Measurements from ENCODE around the gene CCDC190. TPM values are rescaled to one million over a fixed set of nuclear protein-coding genes. Genes with fewer than 3 reads are reported as not detected.

CCDC190 gene
- total RNA-seq, 1 experiment from 2014 or later, result not detected

DNA sequence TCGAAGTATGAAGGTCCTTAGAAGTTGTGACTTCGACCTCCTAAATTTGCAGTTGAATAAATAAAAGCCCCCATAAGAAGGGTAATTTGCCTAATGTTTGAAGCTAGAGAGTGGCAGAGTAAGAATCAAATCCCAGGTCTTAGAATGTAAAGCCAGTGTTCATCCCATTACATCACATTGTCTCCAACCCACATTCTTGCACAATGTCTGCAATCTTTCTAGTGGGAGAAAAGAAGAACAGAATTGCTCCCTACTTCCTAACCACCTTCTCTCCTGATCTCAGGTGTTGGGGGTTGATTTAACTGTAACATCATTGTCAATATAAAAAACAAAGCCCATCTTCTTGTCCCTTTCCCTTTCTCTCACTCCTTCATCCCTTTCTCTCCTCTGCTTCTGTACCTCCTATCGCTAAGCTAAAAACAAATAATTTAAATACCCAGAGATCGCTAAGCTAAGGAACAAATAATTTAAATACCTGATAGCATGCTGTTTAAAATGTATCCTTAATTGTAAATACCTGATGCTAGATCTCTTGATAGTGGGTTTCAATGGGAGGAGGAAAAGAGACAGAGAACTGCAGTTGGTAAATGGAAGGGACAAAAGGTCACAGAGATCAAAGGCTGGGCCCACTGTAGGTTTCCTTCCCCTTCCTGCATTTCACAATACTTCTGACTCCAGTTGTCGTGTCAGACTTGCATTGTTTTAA lies 32.1 kb upstream of the CCDC190 start:
- H3K27me3 ChIP-seq (ENCODE audit: insufficient read depth, low read length), result no peaks in the 10 kb centered on the region; the same call in 1 of the 2 replicates
- CTCF ChIA-PET, result interaction anchor here (1.2 kb wide), 1 partner anchor 282 kb away, joined by 3 read pairs; no protein-coding TSS in a partner anchor

DNA sequence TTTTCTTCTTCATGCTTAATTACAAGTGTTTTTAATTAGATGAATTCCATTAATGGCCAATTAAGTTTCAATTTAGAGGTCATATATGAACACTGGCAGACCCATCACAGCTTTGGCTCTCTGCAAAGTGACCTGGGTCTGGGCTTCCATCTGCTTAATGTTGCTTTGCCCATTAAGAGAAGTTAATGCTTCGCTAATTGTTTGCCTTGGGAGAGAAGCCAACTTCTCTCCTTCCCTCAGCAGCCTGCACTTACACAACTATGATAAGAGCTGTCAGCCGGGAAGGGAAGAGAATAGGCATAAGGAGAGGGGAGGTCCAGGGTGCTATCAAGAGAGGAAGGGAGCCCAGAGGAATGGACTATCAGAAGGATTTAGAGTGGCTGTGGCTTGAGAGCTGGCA lies 29.0 kb upstream of the CCDC190 start:
- intact Hi-C loops (cut with micrococcal nuclease), result no loop called here
- RAD21 ChIA-PET (ENCODE audit: low non-redundant PET in 1 of 2, low total read pairs in 2 of 2, uncharacterized antibody in 2 of 2, unreplicated experiment in 2 of 2), result no interaction called here

More for the DNA sequence above, 32.1 kb upstream of the CCDC190 start:
- no peak overlapping the region for H2AFZ ChIP-seq (ENCODE audit: low read depth, low read length, poor library complexity, severe bottlenecking)
- no peak overlapping the region for H3K4me3 ChIP-seq (replicated peaks in 1 of 2; ENCODE audit: low read depth in 1 of 2, low read length in 2 of 2)
- H3K36me3 ChIP-seq (ENCODE audit: control insufficient read depth in 1 of 2, insufficient read depth in 2 of 2, low read length in 2 of 2), result no peaks in the 10 kb centered on the region
- no peak overlapping the region for H3K9ac ChIP-seq (ENCODE audit: low read length)
- ChIA-PET POLR2A (no interaction called here), RAD21 (ENCODE audit: low non-redundant PET in 1 of 2, low total read pairs in 2 of 2, uncharacterized antibody in 2 of 2, unreplicated experiment in 2 of 2) (no interaction called here)
- H3K27ac ChIP-seq (ENCODE audit: low read depth, low read length), result no peak overlapping the region
- H3K4me1 ChIP-seq (ENCODE audit: control insufficient read depth in 1 of 2, insufficient read depth in 2 of 2, low read length in 2 of 2), result no peaks in the 10 kb centered on the region
- H3K4me2 ChIP-seq (ENCODE audit: low read length), result no peak overlapping the region
- ATAC-seq (no peak), DNase-seq (ENCODE audit: low read depth, low spot score) (no peak)
- intact Hi-C loops (cut with micrococcal nuclease), result no loop called here
- no peaks in the 10 kb centered on the region for H4K20me1 ChIP-seq (ENCODE audit: insufficient read depth)
- H3K9me3 ChIP-seq (ENCODE audit: control insufficient read depth in 1 of 2, insufficient read depth in 1 of 2, low read depth in 1 of 2, low read length in 2 of 2), result no peaks in the 10 kb centered on the region
- no peak for TF ChIP-seq CBX3 (IDR thresholded peaks at IDR 0.05; ENCODE audit: low read depth)
- TF ChIP-seq TCF7L2 (IDR thresholded peaks at IDR 0.05; ENCODE audit: borderline replicate concordance, extremely low read depth, insufficient read depth, insufficient read length), result peak; percentile 60
- TF ChIP-seq POLR2AphosphoS5 (IDR thresholded peaks at IDR 0.05; ENCODE audit: low read depth, low read length), result no peak
- H3K79me2 ChIP-seq (ENCODE audit: insufficient read depth, low read length), result no peaks in the 10 kb centered on the region
- BruUV-seq (replicated peaks), result no TSS peak
- no peaks in the 10 kb centered on the region; the same call in 1 of the 2 replicates for H3K9me2 ChIP-seq (ENCODE audit: insufficient read depth)

More for the DNA sequence above, 29.0 kb upstream of the CCDC190 start:
- Histone ChIP-seq H3K4me1 (ENCODE audit: control insufficient read depth in 1 of 2, insufficient read depth in 2 of 2, low read length in 2 of 2) (no peaks in the 10 kb centered on the region), H3K27ac (ENCODE audit: low read depth, low read length) (no peak overlapping the region), H3K36me3 (ENCODE audit: control insufficient read depth in 1 of 2, insufficient read depth in 2 of 2, low read length in 2 of 2) (no peaks in the 10 kb centered on the region), H3K4me2 (ENCODE audit: low read length) (no peak overlapping the region), H3K79me2 (ENCODE audit: insufficient read depth, low read length) (no peaks in the 10 kb centered on the region), H3K9ac (ENCODE audit: low read length) (no peak overlapping the region), H3K27me3 (ENCODE audit: insufficient read depth, low read length) (no peaks in the 10 kb centered on the region; the same call in 1 of the 2 replicates), H4K20me1 (ENCODE audit: insufficient read depth) (no peaks in the 10 kb centered on the region), H3K4me3 (replicated peaks in 1 of 2; ENCODE audit: low read depth in 1 of 2, low read length in 2 of 2) (no peak overlapping the region), H3K9me3 (ENCODE audit: control insufficient read depth in 1 of 2, insufficient read depth in 1 of 2, low read depth in 1 of 2, low read length in 2 of 2) (no peaks in the 10 kb centered on the region), H2AFZ (ENCODE audit: low read depth, low read length, poor library complexity, severe bottlenecking) (no peak overlapping the region), H3K9me2 (ENCODE audit: insufficient read depth) (no peaks in the 10 kb centered on the region; the same call in 1 of the 2 replicates)
- DNase-seq (ENCODE audit: low read depth, low spot score) (no peak), ATAC-seq (no peak)
- ChIA-PET CTCF (no interaction called here), POLR2A (no interaction called here)
- BruUV-seq (replicated peaks), result no TSS peak
- no peak for TF ChIP-seq YY1 (IDR thresholded peaks at IDR 0.05; ENCODE audit: extremely low read depth, insufficient replicate concordance, low read depth, low read length)
- no peak for TF ChIP-seq EZH2phosphoT487 (IDR thresholded peaks at IDR 0.05; ENCODE audit: borderline replicate concordance)
- TF ChIP-seq RAD21 (IDR thresholded peaks at IDR 0.05; ENCODE audit: low read depth), result no peak

Data from HCT116 (cell line).